Subcutaneous adipose tissue (tissue), 4 donors: ENCODE results near the gene CDC42BPA. TPM values are rescaled to one million over a fixed set of nuclear protein-coding genes. Genes with fewer than 3 reads are reported as not detected.

Source experiments
- CTCF ChIP-seq: fragments of 450-650 bp; IDR thresholded peaks from one replicate; pipeline ENCODE4 v1.5.1; 2016; ENCODE audit warnings: low read depth, mild to moderate bottlenecking, control low read depth, antibody characterized with exemption, moderate library complexity
- total RNA-seq, 4 donors: library from RNA; depleted of rRNA; stranded (reverse); fragments of >200 nt; gene quantifications; one replicate each; pipeline ENCODE4 v1.1.0, GENCODE V29; 2016

CDC42BPA gene
- total RNA-seq, 4 donors from 2014 or later: 43.2 to 68.2 (median 55.3) TPM

DNA sequence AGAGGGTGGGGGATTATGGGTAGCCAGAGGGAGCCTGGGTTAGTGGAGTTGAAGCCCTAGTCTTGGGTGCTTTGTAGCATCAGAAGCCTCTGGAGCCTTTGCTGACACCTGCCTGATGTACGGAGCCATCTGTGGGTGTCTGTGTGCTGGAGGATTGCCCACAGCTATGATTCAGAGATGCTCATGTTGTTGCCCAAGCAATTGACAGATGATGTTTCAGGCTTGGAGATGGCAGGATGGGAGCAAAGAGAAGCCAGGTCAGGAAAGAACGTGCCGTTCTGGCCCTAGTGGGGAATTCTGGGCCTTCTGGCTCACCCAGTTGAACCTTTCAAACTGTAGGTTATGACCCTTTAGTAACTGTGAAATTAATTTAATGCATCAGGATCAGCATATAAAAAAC, 350.6 kb downstream of the CDC42BPA start:
- no peak for TF ChIP-seq CTCF

- no peak for TF ChIP-seq CTCF
These were observed 351.6 kb downstream of the CDC42BPA start for GRCh38 chr1:226966683-226967082.

- TF ChIP-seq CTCF: no peak
These were observed 352.5 kb downstream of the CDC42BPA start for GRCh38 chr1:226965581-226966440.

- TF ChIP-seq CTCF: no peak
These were observed 353.4 kb downstream of the CDC42BPA start for GRCh38 chr1:226964611-226965486.

GRCh38 chr1:226964068-226964425, 354.2 kb downstream of the CDC42BPA start:
- TF ChIP-seq CTCF: no peak

GRCh38 chr1:226962421-226963391, 355.6 kb downstream of the CDC42BPA start:
- no peak for TF ChIP-seq CTCF
